ENCODE results near the gene UTP25. TPM values are rescaled to one million over a fixed set of nuclear protein-coding genes. Genes with fewer than 3 reads are reported as not detected.
"Not testable (repeated sequence)": the region's sequence is repeated elsewhere in the genome, so short reads cannot be mapped to it uniquely, and the experiment has no call there.

Gene UTP25
- polyA plus RNA-seq, 1 donor = 7.2 TPM

DNA sequence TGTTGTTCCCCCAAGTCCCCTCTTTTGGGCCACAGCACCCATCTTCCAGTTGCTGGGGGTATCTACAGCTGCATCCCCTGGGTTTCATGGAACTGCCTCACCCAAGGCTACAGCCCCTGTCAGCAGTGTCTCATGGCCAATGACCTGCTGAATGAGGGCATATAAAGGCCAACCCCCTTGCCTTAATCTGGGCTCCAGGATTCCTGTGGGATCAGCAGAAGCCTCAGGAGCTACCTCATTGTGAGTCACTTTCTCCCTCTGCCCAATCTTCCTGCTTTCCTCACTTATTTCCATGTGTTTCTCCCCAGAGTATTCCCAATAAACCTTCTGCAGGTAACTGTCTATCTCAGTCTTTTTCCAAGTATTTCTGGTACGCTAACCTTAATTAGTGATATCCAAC is 73.0 kb downstream of the UTP25 start:
- no peak for DNase-seq

GRCh38 chr1:209901211-209901610 is 73.4 kb downstream of the UTP25 start:
- DNase-seq = no peak

DNA sequence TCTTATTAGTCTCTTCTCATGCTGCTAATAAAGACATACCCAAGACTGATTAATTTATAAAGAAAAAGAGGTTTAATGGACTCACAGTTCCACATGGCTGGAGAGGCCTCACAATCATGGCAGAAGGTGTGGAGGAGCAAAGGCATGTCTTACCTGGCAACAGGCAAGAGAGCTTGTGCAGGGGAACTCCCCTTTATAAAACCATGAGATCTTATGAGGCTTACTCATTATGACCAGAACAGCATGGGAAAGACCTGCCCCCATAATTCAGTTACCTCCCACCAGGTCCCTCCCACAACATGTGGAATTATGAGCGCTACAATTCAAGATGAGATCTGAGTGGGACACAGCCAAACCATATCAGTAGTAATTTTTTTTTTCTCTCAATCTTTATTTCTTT is 77.0 kb downstream of the UTP25 start:
- DNase-seq = not testable (repeated sequence)

Other genes with a start within 250 kb of the UTP25 start
- gene CAMK1G, start 244.3 kb upstream of the UTP25 start, polyA plus RNA-seq (ENCODE audit: insufficient read length) = not detected
- gene LAMB3, start 175.5 kb upstream of the UTP25 start, polyA plus RNA-seq (ENCODE audit: insufficient read length) = 0.81 TPM
- gene G0S2, start 152.6 kb upstream of the UTP25 start, polyA plus RNA-seq (ENCODE audit: insufficient read length) = 12.3 TPM
- not detected for gene HSD11B1, start 123.1 kb upstream of the UTP25 start, polyA plus RNA-seq (ENCODE audit: insufficient read length)
- 2.8 TPM for gene TRAF3IP3, start 71.9 kb upstream of the UTP25 start, polyA plus RNA-seq (ENCODE audit: insufficient read length)
- 2.8 TPM for gene C1orf74, start 43.4 kb upstream of the UTP25 start, polyA plus RNA-seq (ENCODE audit: insufficient read length)
- 0.83 TPM for gene IRF6, start 21.8 kb upstream of the UTP25 start, polyA plus RNA-seq (ENCODE audit: insufficient read length)
- gene SYT14, start 110.2 kb downstream of the UTP25 start, polyA plus RNA-seq (ENCODE audit: insufficient read length) = 1.7 TPM